Peyer's patch (tissue), 4 donors: ENCODE measurements around the gene ALKBH2. TPM values are rescaled to one million over a fixed set of nuclear protein-coding genes. Genes with fewer than 3 reads are reported as not detected.

Source experiments
- DNase-seq, 3 donors: peaks; one replicate each; pipeline ENCODE4 v3.0.0-alpha.2; 2017 to 2019
- H3K27ac ChIP-seq, 4 donors: fragments of 200-600 bp; sonication (generic); one replicate each; pipeline ENCODE4 v1.5.1; 2016 to 2019
- H3K27me3 ChIP-seq, 2 donors: fragments of 200-600 bp; sonication (generic); one replicate each; pipeline ENCODE4 v1.5.1; 2019
- H3K36me3 ChIP-seq, 3 donors: fragments of 200-600 bp; sonication (generic); one replicate each; pipeline ENCODE4 v1.5.1; 2016 to 2019
- H3K4me1 ChIP-seq, 4 donors: fragments of 200-600 bp; sonication (generic); one replicate each; pipeline ENCODE4 v1.5.1; 2016 to 2019
- H3K4me3 ChIP-seq, 4 donors: fragments of 200-600 bp; sonication (generic); 1 replicate in 3 of 4; 2 replicates in 1 of 4; pipeline ENCODE4 v1.5.1; 2016 to 2019; ENCODE audit warnings: mild to moderate bottlenecking in 1 of 4
- H3K9me3 ChIP-seq, 4 donors: fragments of 200-600 bp; sonication (generic); one replicate each; pipeline ENCODE4 v1.5.1; 2016 to 2019; ENCODE audit warnings: mild to moderate bottlenecking in 1 of 4
- CTCF ChIP-seq, 6 experiments: fragments of 450-650 bp in 4 of 6; fragments of 200-600 bp in 2 of 6; sonication (generic) in 1 of 6; IDR thresholded peaks; one replicate each; pipeline ENCODE4 v1.5.1; 2017 to 2019; ENCODE audit warnings: antibody characterized with exemption in 6 of 6, mild to moderate bottlenecking in 3 of 6, moderate library complexity in 1 of 6
- POLR2A ChIP-seq, 2 donors: fragments of 450-650 bp; IDR thresholded peaks; one replicate each; pipeline ENCODE4 v1.5.1; 2017; ENCODE audit warnings: antibody characterized with exemption in 2 of 2, mild to moderate bottlenecking in 2 of 2, moderate library complexity in 2 of 2
- total RNA-seq, 4 donors: library from RNA; depleted of rRNA; stranded (reverse); fragments of >200 nt; gene quantifications; one replicate each; pipeline ENCODE4 v1.1.0, GENCODE V29; 2016

The ALKBH2 gene
- total RNA-seq, 4 donors from 2014 or later, result 5.2 to 26.4 (median 7.3) TPM

- H3K4me3 ChIP-seq, result no peak overlapping the region
- H3K36me3 ChIP-seq, result peaks cover 0 to 3% (median 0%) of the 10 kb centered on the region in 3 donors
- no peaks in the 10 kb centered on the region for H3K27me3 ChIP-seq
- H3K9me3 ChIP-seq, result no peaks in the 10 kb centered on the region
- TF ChIP-seq POLR2A (IDR thresholded peaks at IDR 0.05) (no peak), CTCF (IDR thresholded peaks at IDR 0.05) (no peak)
- H3K27ac ChIP-seq, result no peak overlapping the region
- peaks cover 0 to 19% (median under 1%) of the 10 kb centered on the region in 4 donors for H3K4me1 ChIP-seq
- peak in 1 of 3 donors; percentile 14 for DNase-seq
Observed at GRCh38 chr12:109120095-109120494, 26.8 kb upstream of the ALKBH2 start.

GRCh38 chr12:109116611-109116949 is 23.3 kb upstream of the ALKBH2 start:
- no peaks in the 10 kb centered on the region for H3K9me3 ChIP-seq
- peak in 1 of 3 donors; percentile 37 for DNase-seq
- peaks cover 0 to 3% (median 0%) of the 10 kb centered on the region in 3 donors for H3K36me3 ChIP-seq
- peak overlapping the region in 3 of 4 donors; percentile 75 to 92 (median 90) for H3K27ac ChIP-seq
- H3K4me1 ChIP-seq, result peaks cover 0 to 48% (median 2%) of the 10 kb centered on the region in 4 donors
- no peaks in the 10 kb centered on the region for H3K27me3 ChIP-seq
- peak overlapping the region in 2 of 4 donors; percentile 18 to 27 for H3K4me3 ChIP-seq
- no peak for TF ChIP-seq POLR2A (IDR thresholded peaks at IDR 0.05)
- TF ChIP-seq CTCF (IDR thresholded peaks at IDR 0.05), result no peak

DNA sequence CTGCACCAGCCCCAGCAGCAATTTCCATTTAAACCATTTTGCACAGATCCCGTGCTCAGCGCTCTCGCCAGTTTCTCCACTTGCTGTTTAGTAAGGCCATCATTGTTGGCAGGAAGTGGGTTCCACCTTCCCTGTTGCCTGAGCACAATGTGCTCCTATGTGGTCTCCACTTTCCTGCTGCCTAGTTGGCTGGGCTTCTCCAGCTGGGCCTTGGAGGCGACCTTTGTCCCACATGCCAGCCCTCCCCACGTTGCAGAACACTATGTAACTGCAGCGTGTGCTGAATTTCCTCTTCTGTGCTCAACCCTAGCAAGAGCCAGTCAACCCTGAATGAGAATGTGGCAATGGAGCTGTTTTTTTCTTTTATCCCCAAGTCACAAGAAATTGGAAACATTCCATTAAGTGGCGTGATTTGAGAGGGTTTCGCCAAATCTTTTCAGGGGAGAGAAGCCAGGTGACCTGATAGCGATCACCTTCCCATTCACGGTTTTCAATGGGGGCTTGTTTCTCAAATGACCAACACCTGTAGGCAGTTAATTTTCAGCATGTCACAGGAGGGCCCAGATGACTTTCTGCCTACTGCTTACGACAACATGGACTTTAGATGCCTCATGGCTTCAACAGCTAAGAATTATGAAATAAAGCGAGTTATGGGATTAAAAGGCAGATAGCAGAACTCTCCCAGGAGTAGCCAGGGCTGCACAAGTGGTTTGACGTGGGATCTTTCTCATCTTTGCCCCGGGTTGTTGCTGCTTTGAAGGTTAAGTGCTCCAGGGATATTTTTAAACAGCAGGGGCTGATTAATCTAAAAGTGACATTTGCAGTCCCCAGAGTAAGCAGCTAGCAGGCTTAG is 22.7 kb upstream of the ALKBH2 start, which contains the start of gene ACACB:
Gene ACACB (plus strand): TSS at position 830 of the 853 bp plus-strand sequence. CDS start 22,819 bp downstream, outside the sequence.
- Histone ChIP-seq H3K4me1 (peaks cover 0 to 48% (median 2%) of the 10 kb centered on the region in 4 donors), H3K27me3 (no peaks in the 10 kb centered on the region), H3K9me3 (no peaks in the 10 kb centered on the region), H3K27ac (peak within 1 kb of the TSS in 3 of 4 donors; percentile 75 to 92 (median 90)), H3K36me3 (no peaks in the 10 kb centered on the region), H3K4me3 (peak within 1 kb of the TSS in 2 of 4 donors; percentile 18 to 41)
- TF ChIP-seq POLR2A (IDR thresholded peaks at IDR 0.05) (peak; percentile 39 to 72), CTCF (IDR thresholded peaks at IDR 0.05) (no peak)
- peak in 2 of 3 donors; percentile 83 to 85 for DNase-seq

DNA sequence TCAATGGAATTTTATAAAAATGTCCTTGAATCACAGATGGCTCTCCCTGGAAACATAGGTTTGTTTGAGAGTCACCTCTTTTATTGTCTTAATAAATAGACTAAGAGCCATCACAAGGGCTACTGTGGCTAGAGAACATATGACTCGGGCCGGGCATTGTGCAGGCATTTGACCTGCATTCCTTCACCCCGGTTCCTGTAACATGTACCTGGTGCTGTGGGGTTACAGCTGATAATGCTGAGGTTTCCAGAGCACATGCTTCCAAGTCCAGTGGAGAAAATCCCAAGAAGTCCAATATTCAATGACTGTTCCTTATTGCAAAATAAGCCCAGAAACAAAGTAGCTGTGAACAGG is 22.1 kb upstream of the ALKBH2 start:
- H3K27me3 ChIP-seq, result no peaks in the 10 kb centered on the region
- peak overlapping the region in 3 of 4 donors; percentile 75 to 92 (median 90) for H3K27ac ChIP-seq
- peaks cover 0 to 49% (median 2%) of the 10 kb centered on the region in 4 donors for H3K4me1 ChIP-seq
- H3K4me3 ChIP-seq, result peak overlapping the region in 2 of 4 donors; percentile 2 to 41
- H3K9me3 ChIP-seq, result no peaks in the 10 kb centered on the region
- peak in 1 of 3 donors; percentile 51 for DNase-seq
- TF ChIP-seq POLR2A (IDR thresholded peaks at IDR 0.05) (no peak), CTCF (IDR thresholded peaks at IDR 0.05) (no peak)
- no peaks in the 10 kb centered on the region for H3K36me3 ChIP-seq

DNA sequence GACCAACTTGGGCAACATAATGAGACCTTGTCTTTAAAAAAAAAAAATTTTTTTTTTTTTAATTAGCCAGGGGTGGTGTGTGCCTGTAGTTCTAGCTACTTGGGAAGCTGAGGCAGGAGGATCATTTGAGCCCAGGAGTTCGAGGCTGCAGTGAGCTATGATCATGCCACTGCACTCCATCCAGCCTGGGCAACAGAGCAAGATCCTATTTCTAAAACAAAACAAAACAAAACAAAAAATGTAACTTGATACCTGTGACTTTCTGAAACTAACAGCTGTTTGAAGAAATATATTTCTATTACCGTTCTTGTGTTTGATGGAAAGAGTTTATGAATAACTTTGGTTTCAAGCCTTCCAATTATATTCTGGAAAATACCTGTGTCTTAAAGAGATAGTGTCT is 21.4 kb upstream of the ALKBH2 start:
- H3K27me3 ChIP-seq, result no peaks in the 10 kb centered on the region
- DNase-seq, result no peak
- TF ChIP-seq CTCF (IDR thresholded peaks at IDR 0.05) (no peak), POLR2A (IDR thresholded peaks at IDR 0.05) (no peak)
- no peaks in the 10 kb centered on the region for H3K9me3 ChIP-seq
- H3K4me3 ChIP-seq, result peak overlapping the region in 1 of 4 donors; percentile 2
- H3K27ac ChIP-seq, result peak overlapping the region in 3 of 4 donors; percentile 75 to 92 (median 90)
- H3K4me1 ChIP-seq, result peaks cover 0 to 52% (median 2%) of the 10 kb centered on the region in 4 donors
- H3K36me3 ChIP-seq, result no peaks in the 10 kb centered on the region
